Stimulated activated CD8-positive, alpha-beta memory T cell treated with anti-CD3 and anti-CD28 coated beads, Interleukin-7, amount 100 ng/mL, for 1 hour (primary cell): ENCODE results near the gene ACTL8.

ENCODE experiments used
- DNase-seq, 2 donors: peaks; one replicate each; pipeline ENCODE4 v3.0.0-alpha.2; 2020; ENCODE audit warnings: low read depth in 2 of 2

Gene ACTL8

GRCh38 chr1:17802945-17803344 is 47.8 kb downstream of the ACTL8 start:
- DNase-seq, result no peak

- no peak for DNase-seq
Measured at GRCh38 chr1:17805869-17806684, 50.9 kb downstream of the ACTL8 start.

GRCh38 chr1:17808816-17809215 is 53.7 kb downstream of the ACTL8 start:
- DNase-seq, result no peak

- no peak for DNase-seq
Measured at GRCh38 chr1:17810668-17811067, 55.5 kb downstream of the ACTL8 start.

- no peak for DNase-seq
Measured at GRCh38 chr1:17816511-17816910, 61.4 kb downstream of the ACTL8 start.

GRCh38 chr1:17819129-17819802 is 64.1 kb downstream of the ACTL8 start:
- DNase-seq, result no peak

GRCh38 chr1:17820198-17820597 is 65.1 kb downstream of the ACTL8 start:
- no peak for DNase-seq

GRCh38 chr1:17822741-17823426 is 67.8 kb downstream of the ACTL8 start:
- no peak for DNase-seq

GRCh38 chr1:17825273-17826164 is 70.4 kb downstream of the ACTL8 start:
- DNase-seq, result no peak

GRCh38 chr1:17826165-17826488 is 71.0 kb downstream of the ACTL8 start:
- no peak for DNase-seq

GRCh38 chr1:17828991-17829390 is 73.9 kb downstream of the ACTL8 start:
- DNase-seq, result no peak

- no peak for DNase-seq
Measured at GRCh38 chr1:17829579-17829978, 74.4 kb downstream of the ACTL8 start.

- no peak for DNase-seq
Measured at GRCh38 chr1:17831597-17831996, 76.5 kb downstream of the ACTL8 start.

GRCh38 chr1:17833661-17834501 is 78.7 kb downstream of the ACTL8 start:
- DNase-seq, result no peak

- DNase-seq, result no peak
Measured at GRCh38 chr1:17834561-17835100, 79.5 kb downstream of the ACTL8 start.

- DNase-seq, result no peak
Measured at GRCh38 chr1:17837233-17838030, 82.3 kb downstream of the ACTL8 start.

GRCh38 chr1:17839641-17840196 is 84.6 kb downstream of the ACTL8 start:
- DNase-seq, result no peak

- DNase-seq, result no peak
Measured at GRCh38 chr1:17841944-17842343, 86.8 kb downstream of the ACTL8 start.

- no peak for DNase-seq
Measured at GRCh38 chr1:17842686-17843085, 87.6 kb downstream of the ACTL8 start.
